H1 (cell line): ENCODE data around the gene ADAMTS3. TPM values are rescaled to one million over a fixed set of nuclear protein-coding genes. Genes with fewer than 3 reads are reported as not detected.

Experiments used
- CTCF ChIA-PET: fragments of 300-600 bp; sonication (Branson Sonifier 250); formaldehyde crosslinking; loops from one replicate; lab custom pipeline; 2021; ENCODE audit not compliant: partially characterized antibody; lab: Charles Lee
- POLR2A ChIA-PET: fragments of 300-600 bp; sonication (Branson Sonifier 250); formaldehyde crosslinking; loops from one replicate; lab custom pipeline; 2021; ENCODE audit warnings: inconsistent platforms; ENCODE audit not compliant: partially characterized antibody; lab: Charles Lee
- DNase-seq, 2 experiments: peaks; one replicate each; pipeline versions ENCODE4 v3.0.0 to v3.0.0-alpha.2; 2010 to 2022; ENCODE audit warnings: low spot score in 2 of 2, low read depth in 1 of 2, mixed read lengths in 1 of 2
- FAIRE-seq: peaks from 2 replicates; lab custom pipeline; 2011; peaks lifted over from hg19 to GRCh38; lab: Jason Lieb, UNC
- H2AFZ ChIP-seq: 2 replicates; pipeline ENCODE4 v1.8.1; 2012; ENCODE audit warnings: low read length, inconsistent platforms
- H2AK5ac ChIP-seq: 2 replicates; pipeline ENCODE4 v1.6.1; 2013; ENCODE audit warnings: low read depth, low read length
- H2BK120ac ChIP-seq: replicated peaks from 2 replicates; pipeline ENCODE3; 2013; ENCODE audit warnings: low read depth, low read length, inconsistent platforms
- H2BK12ac ChIP-seq: 2 replicates; pipeline ENCODE4 v1.6.1; 2013; ENCODE audit warnings: low read depth, low read length
- H2BK15ac ChIP-seq: 2 replicates; pipeline ENCODE4 v1.6.1; 2013; ENCODE audit warnings: low read length
- H2BK20ac ChIP-seq: 2 replicates; pipeline ENCODE4 v1.6.1; 2013; ENCODE audit warnings: low read length
- H2BK5ac ChIP-seq: 2 replicates; pipeline ENCODE4 v1.6.1; 2013; ENCODE audit warnings: low read depth, low read length
- H3K14ac ChIP-seq: 2 replicates; pipeline ENCODE4 v1.6.1; 2013; ENCODE audit warnings: inconsistent platforms; ENCODE audit not compliant: insufficient read length
- H3K18ac ChIP-seq: 2 replicates; pipeline ENCODE4 v1.6.1; 2013; ENCODE audit warnings: low read length; ENCODE audit errors: extremely low read depth
- H3K23ac ChIP-seq: 2 replicates; pipeline ENCODE4 v1.6.1; 2013; ENCODE audit warnings: inconsistent platforms; ENCODE audit not compliant: insufficient read length
- H3K23me2 ChIP-seq: 2 replicates; pipeline ENCODE4 v1.6.1; 2013; ENCODE audit warnings: low read depth, low read length
- H3K27ac ChIP-seq: 2 replicates; pipeline ENCODE4 v1.6.1; 2011; ENCODE audit warnings: low read depth, low read length, inconsistent platforms
- H3K27me3 ChIP-seq, 4 experiments: replicated peaks in 1 of 4; 1 replicate in 1 of 4; 2 replicates in 3 of 4; pipeline versions ENCODE4 v1.6.1 to v1.8.1; 2011 to 2013; ENCODE audit warnings: low read length in 3 of 4, mild to moderate bottlenecking in 3 of 4, inconsistent platforms in 2 of 4, mixed read lengths in 2 of 4, moderate library complexity in 1 of 4; ENCODE audit not compliant: control insufficient read depth in 3 of 4, insufficient read depth in 3 of 4; ENCODE audit errors: extremely low read depth in 1 of 4
- H3K36me3 ChIP-seq, 4 experiments: 2 replicates each; pipeline versions ENCODE4 v1.6.1 to v1.8.1; 2011 to 2013; ENCODE audit warnings: mild to moderate bottlenecking in 4 of 4, low read length in 3 of 4, moderate library complexity in 2 of 4, control low read depth in 1 of 4, inconsistent platforms in 1 of 4; ENCODE audit not compliant: insufficient read depth in 4 of 4, control insufficient read depth in 2 of 4
- H3K4ac ChIP-seq: replicated peaks from 2 replicates; pipeline ENCODE3; 2013; ENCODE audit warnings: low read length, low read depth, mixed read lengths, inconsistent platforms; ENCODE audit not compliant: insufficient read length
- H3K4me1 ChIP-seq, 4 experiments: replicated peaks in 1 of 4; 1 replicate in 1 of 4; 2 replicates in 3 of 4; pipeline versions ENCODE4 v1.6.1 to v1.8.1; 2011 to 2013; ENCODE audit warnings: low read length in 3 of 4, inconsistent platforms in 2 of 4, mixed read lengths in 1 of 4; ENCODE audit not compliant: insufficient read depth in 4 of 4, control insufficient read depth in 3 of 4
- H3K4me2 ChIP-seq, 2 experiments: 2 replicates each; pipeline versions ENCODE4 v1.6.1 to v1.8.1; 2011 to 2013; ENCODE audit warnings: low read depth in 2 of 2, low read length in 2 of 2, control low read depth in 1 of 2, inconsistent platforms in 1 of 2, mild to moderate bottlenecking in 1 of 2; ENCODE audit not compliant: insufficient read depth in 1 of 2
- H3K4me3 ChIP-seq, 4 experiments: fragments of 200-600, 300-600 bp in 1 of 4; sonication (generic), shearing (Covaris generic), sonication (Bioruptor Twin) in 1 of 4; 2 replicates each; pipeline versions ENCODE4 v1.5.1 to v1.8.1; 2011 to 2016; ENCODE audit warnings: low read length in 4 of 4, low read depth in 3 of 4, control low read depth in 2 of 4, inconsistent platforms in 2 of 4, mild to moderate bottlenecking in 2 of 4, mixed read lengths in 1 of 4, moderate library complexity in 1 of 4; ENCODE audit not compliant: insufficient read depth in 2 of 4; ENCODE audit errors: extremely low read depth in 1 of 4
- H3K56ac ChIP-seq: replicated peaks from 2 replicates; pipeline ENCODE3; 2013; ENCODE audit warnings: low read depth, mild to moderate bottlenecking, mixed read lengths, low read length, inconsistent platforms; ENCODE audit not compliant: insufficient read length
- H3K79me1 ChIP-seq: 2 replicates; pipeline ENCODE4 v1.6.1; 2013; ENCODE audit warnings: low read depth, low read length, control low read depth
- H3K79me2 ChIP-seq, 2 experiments: 2 replicates each; pipeline versions ENCODE4 v1.6.1 to v1.8.1; 2012 to 2013; ENCODE audit warnings: low read length in 2 of 2, mild to moderate bottlenecking in 2 of 2, inconsistent platforms in 1 of 2; ENCODE audit not compliant: insufficient read depth in 2 of 2, control insufficient read depth in 1 of 2
- H3K9ac ChIP-seq, 4 experiments: replicated peaks in 1 of 4; 1 replicate in 1 of 4; 2 replicates in 3 of 4; pipeline versions ENCODE4 v1.6.1 to v1.8.1; 2011 to 2013; ENCODE audit warnings: low read depth in 3 of 4, low read length in 3 of 4, control low read depth in 2 of 4, mild to moderate bottlenecking in 2 of 4, moderate library complexity in 2 of 4, inconsistent platforms in 1 of 4; ENCODE audit errors: extremely low read depth in 1 of 4
- H3K9me3 ChIP-seq, 2 experiments: 2 replicates each; pipeline versions ENCODE4 v1.6.1 to v1.8.1; 2012 to 2013; ENCODE audit warnings: mild to moderate bottlenecking in 2 of 2, moderate library complexity in 2 of 2, control low read depth in 1 of 2, inconsistent platforms in 1 of 2, low read depth in 1 of 2, low read length in 1 of 2, mixed read lengths in 1 of 2; ENCODE audit not compliant: insufficient read depth in 2 of 2
- H4K20me1 ChIP-seq, 2 experiments: replicated peaks in 1 of 2; 2 replicates each; pipeline versions ENCODE3 to v1.8.1; 2011 to 2013; ENCODE audit warnings: inconsistent platforms in 2 of 2, low read length in 2 of 2, mild to moderate bottlenecking in 1 of 2; ENCODE audit not compliant: insufficient read depth in 2 of 2, control insufficient read depth in 1 of 2
- H4K5ac ChIP-seq: 2 replicates; pipeline ENCODE4 v1.6.1; 2013; ENCODE audit warnings: low read length, low read depth, mixed read lengths, inconsistent platforms; ENCODE audit not compliant: insufficient read length
- H4K8ac ChIP-seq: 2 replicates; pipeline ENCODE4 v1.8.0; 2013; ENCODE audit warnings: mild to moderate bottlenecking, moderate library complexity, low read length, inconsistent platforms; ENCODE audit not compliant: insufficient read depth; ENCODE audit errors: extremely low read depth
- H4K91ac ChIP-seq: replicated peaks from 2 replicates; pipeline ENCODE3; 2013; ENCODE audit warnings: low read length, mixed read lengths, inconsistent platforms; ENCODE audit not compliant: insufficient read length
- CHD1 ChIP-seq: IDR thresholded peaks from 2 replicates; pipeline ENCODE4 v1.6.1; 2012; ENCODE audit warnings: low read depth, low read length, improper control_type of control experiment
- WGBS, 2 experiments: shearing (Covaris generic) in 1 of 2; methylation state at CpG; one replicate each; pipeline versions ENCODE4 v1.1.6 to v1.1.7; 2013 to 2015; ENCODE audit warnings: low lambda C conversion rate in 2 of 2, mixed read lengths in 2 of 2, inconsistent platforms in 1 of 2, low coverage in 1 of 2, missing lambda C conversion rate in 1 of 2; ENCODE audit not compliant: insufficient replicate concordance in 2 of 2, insufficient coverage in 1 of 2, insufficient read length in 1 of 2; ENCODE audit errors: extremely low coverage in 1 of 2, missing lambda C conversion rate in 1 of 2; 5-methylcytosine and 5-hydroxymethylcytosine counted together
- polyA plus RNA-seq, 7 experiments: library from polyadenylated mRNA; depleted of rRNA in 3 of 7; stranded (reverse) in 5 of 7; unstranded in 2 of 7; fragments of >200 nt in 5 of 7; fragments of 200-250 nt in 2 of 7; gene quantifications; 1 replicate in 5 of 7; 2 replicates in 1 of 7; 4 replicates in 1 of 7; pipeline versions ENCODE4 v1.2.1 to v1.2.3, GENCODE V29; 2011 to 2013; ENCODE audit warnings: missing spikeins in 2 of 7, mixed read lengths in 2 of 7
- total RNA-seq: library from RNA; stranded (reverse); fragmentation: NEBNext Ultra II Directional; extraction: Animal tissue kit (Norgen Biotek cat#: 25700); gene quantifications from 2 replicates; pipeline ENCODE4 v1.2.1, GENCODE V29; 2021

The ADAMTS3 gene
- total and polyA plus RNA-seq, 2 of the 8 experiments (the other 6 are each of a cell fraction or from before 2014, with no cell fraction given) = 1.3 to 3.4 TPM

DNA sequence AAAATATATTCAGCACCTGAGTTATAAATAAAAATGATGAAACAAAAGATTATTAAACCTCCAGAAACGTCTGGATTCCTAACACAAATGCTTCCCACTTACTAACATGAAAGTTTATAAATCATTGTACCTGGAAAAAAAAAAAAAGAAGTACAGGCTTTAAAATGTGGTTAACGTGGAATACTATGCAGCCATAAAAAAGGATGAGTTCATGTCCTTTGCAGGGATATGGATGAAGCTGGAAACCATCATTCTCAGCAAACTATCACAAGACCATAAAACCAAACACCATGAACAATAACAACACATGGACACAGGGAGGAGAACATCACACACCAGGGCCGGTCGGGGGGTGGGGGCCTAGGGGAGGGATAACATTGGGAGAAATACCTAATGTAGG, 160.5 kb downstream of the ADAMTS3 start:
- ChIA-PET CTCF (interaction anchor here (0.6 kb wide), 1 partner anchor 1522 kb away, joined by 4 read pairs; no protein-coding TSS in a partner anchor), POLR2A (no interaction called here)
- Histone ChIP-seq H3K4me3 (no peak overlapping the region), H3K9me3 (no peaks in the 10 kb centered on the region), H3K23ac (no peak overlapping the region), H2BK12ac (no peak overlapping the region), H3K4me2 (no peak overlapping the region), H4K5ac (no peak overlapping the region), H3K36me3 (no peaks in the 10 kb centered on the region), H3K79me1 (no peaks in the 10 kb centered on the region), H3K79me2 (no peaks in the 10 kb centered on the region), H3K27ac (no peak overlapping the region), H2BK15ac (no peak overlapping the region), H4K8ac (no peak overlapping the region), H2AK5ac (no peak overlapping the region), H3K18ac (no peak overlapping the region), H3K27me3 (no peaks in the 10 kb centered on the region), H4K91ac (no peak overlapping the region), H2BK120ac (no peak overlapping the region), H3K4ac (no peak overlapping the region), H2BK5ac (no peak overlapping the region), H3K4me1 (no peaks in the 10 kb centered on the region), H2AFZ (no peak overlapping the region), H4K20me1 (no peaks in the 10 kb centered on the region), H3K23me2 (no peaks in the 10 kb centered on the region), H3K9ac (no peak overlapping the region), H2BK20ac (no peak overlapping the region), H3K56ac (no peak overlapping the region), H3K14ac (no peak overlapping the region)
- no peak for DNase-seq
- WGBS, 2 experiments = 70% methylated on average over 4 of the region's 4 CpGs; no CpG with 5 or more reads in 1 of the 2 experiments
- no peak for TF ChIP-seq CHD1
- no peak for FAIRE-seq
